Mucosa of descending colon (tissue), 3 donors: ENCODE data around the gene CMKLR1. TPM values are rescaled to one million over a fixed set of nuclear protein-coding genes. Genes with fewer than 3 reads are reported as not detected.

ENCODE experiments used
- ATAC-seq: fragments of 200-7000 bp; cut with Tn5 transposase; one replicate; pipeline ENCODE4 v1.9.1; 2020; ENCODE audit warnings: mild to moderate bottlenecking, moderate library complexity
- DNase-seq, 3 donors: peaks; one replicate each; pipeline ENCODE4 v3.0.0-alpha.2; 2020
- H3K36me3 ChIP-seq: fragments of 200-600 bp; one replicate; pipeline ENCODE4 v1.8.0; 2021; ENCODE audit warnings: low read depth, mild to moderate bottlenecking
- H3K4me1 ChIP-seq: fragments of 200-600 bp; one replicate; pipeline ENCODE4 v1.8.0; 2021; ENCODE audit warnings: low read depth, mild to moderate bottlenecking
- H3K4me3 ChIP-seq: fragments of 200-600 bp; one replicate; pipeline ENCODE4 v1.8.0; 2021; ENCODE audit warnings: mild to moderate bottlenecking
- H3K9me3 ChIP-seq: fragments of 200-600 bp; one replicate; pipeline ENCODE4 v1.8.0; 2021; ENCODE audit warnings: mild to moderate bottlenecking
- intact Hi-C, 2 donors: fragments of 100-400 bp; cut with DNase I in 1 of 2; cut with micrococcal nuclease in 1 of 2; formaldehyde crosslinking; loops; one replicate each; pipeline versions ENCODE4 v1.11.0 to v1.11.1; 2022; cut with DNase I, micrococcal nuclease
- total RNA-seq, 3 donors: library from RNA; stranded (reverse); fragmentation: NEBNext Ultra II Directional in 2 of 3; extraction: Animal tissue kit (Norgen Biotek cat#: 25700) in 2 of 3; gene quantifications; one replicate each; pipeline versions ENCODE4 v1.2.1 to v1.2.4, GENCODE V29; 2021 to 2023
- TF ChIP-seq, protein P1 (sequence below): fragments of 200-600 bp; IDR thresholded peaks from one replicate; pipeline ENCODE4 v1.8.0; 2022; ENCODE audit warnings: antibody characterized with exemption, mild to moderate bottlenecking
- donor health status: DM: no; HTN: no; CAD: no; lungs with moderate emphysema.
- donor health status: DM: no; HTN: no; CAD: no.
- donor health status: DM: no; HTN: yes; CAD: no.

The CMKLR1 gene
- total RNA-seq, 3 donors from 2014 or later, result 4.4 to 15.7 (median 10.8) TPM

DNA sequence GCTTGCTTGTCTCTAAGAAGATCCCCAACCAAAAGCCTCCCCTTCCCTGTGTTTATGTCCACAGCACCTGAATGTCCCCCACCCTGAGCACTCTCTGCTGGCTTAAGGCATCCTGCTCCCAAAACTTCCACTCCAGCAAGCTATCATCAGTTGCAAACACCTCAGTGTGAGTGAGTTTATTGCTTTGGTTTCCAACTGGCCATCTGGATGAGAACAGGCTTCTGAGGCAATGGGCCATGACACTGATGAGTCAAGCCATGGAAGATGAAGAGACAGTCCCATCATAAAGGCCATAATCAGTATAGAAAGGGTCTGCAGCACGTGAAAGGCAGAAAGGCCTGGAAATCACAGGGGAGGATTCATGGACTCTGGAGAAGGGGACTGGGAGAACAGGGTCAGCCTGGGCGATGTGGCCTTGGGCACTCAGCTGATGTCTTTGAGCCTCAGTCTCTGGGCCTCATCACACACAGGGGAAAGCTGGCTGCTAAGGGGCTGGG is 12.8 kb downstream of the CMKLR1 start:
- no peaks in the 10 kb centered on the region for H3K36me3 ChIP-seq
- no peak for DNase-seq
- no peaks in the 10 kb centered on the region for H3K9me3 ChIP-seq
- intact Hi-C loops, result no loop called here
- ATAC-seq, result no peak
- TF ChIP-seq, protein P1, sequence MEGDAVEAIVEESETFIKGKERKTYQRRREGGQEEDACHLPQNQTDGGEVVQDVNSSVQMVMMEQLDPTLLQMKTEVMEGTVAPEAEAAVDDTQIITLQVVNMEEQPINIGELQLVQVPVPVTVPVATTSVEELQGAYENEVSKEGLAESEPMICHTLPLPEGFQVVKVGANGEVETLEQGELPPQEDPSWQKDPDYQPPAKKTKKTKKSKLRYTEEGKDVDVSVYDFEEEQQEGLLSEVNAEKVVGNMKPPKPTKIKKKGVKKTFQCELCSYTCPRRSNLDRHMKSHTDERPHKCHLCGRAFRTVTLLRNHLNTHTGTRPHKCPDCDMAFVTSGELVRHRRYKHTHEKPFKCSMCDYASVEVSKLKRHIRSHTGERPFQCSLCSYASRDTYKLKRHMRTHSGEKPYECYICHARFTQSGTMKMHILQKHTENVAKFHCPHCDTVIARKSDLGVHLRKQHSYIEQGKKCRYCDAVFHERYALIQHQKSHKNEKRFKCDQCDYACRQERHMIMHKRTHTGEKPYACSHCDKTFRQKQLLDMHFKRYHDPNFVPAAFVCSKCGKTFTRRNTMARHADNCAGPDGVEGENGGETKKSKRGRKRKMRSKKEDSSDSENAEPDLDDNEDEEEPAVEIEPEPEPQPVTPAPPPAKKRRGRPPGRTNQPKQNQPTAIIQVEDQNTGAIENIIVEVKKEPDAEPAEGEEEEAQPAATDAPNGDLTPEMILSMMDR, result no peak
- no peaks in the 10 kb centered on the region for H3K4me1 ChIP-seq
- no peak overlapping the region for H3K4me3 ChIP-seq

DNA sequence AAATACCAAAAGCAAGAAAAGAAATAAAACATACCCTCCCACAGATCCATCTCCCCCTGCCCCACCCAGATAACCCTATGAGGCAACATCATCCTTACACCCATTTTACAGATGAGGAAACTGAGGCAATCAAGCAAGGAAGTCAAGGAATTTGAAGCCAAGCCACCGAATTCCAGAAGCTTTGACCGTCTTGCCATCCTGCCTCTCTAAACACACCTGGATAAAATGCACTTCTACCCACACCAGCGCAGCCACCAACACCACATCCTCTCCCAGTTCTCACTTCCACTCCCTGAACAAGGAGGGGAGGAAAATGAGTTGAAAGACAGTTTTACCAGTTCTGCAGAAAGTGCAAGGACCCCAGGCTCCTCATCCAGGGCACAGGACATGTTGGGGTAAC is 13.6 kb downstream of the CMKLR1 start:
- intact Hi-C loops, result no loop called here
- H3K4me3 ChIP-seq, result no peak overlapping the region
- no peaks in the 10 kb centered on the region for H3K36me3 ChIP-seq
- ATAC-seq (no peak), DNase-seq (no peak)
- H3K9me3 ChIP-seq, result no peaks in the 10 kb centered on the region
- no peaks in the 10 kb centered on the region for H3K4me1 ChIP-seq
- TF ChIP-seq, protein P1, result no peak

DNA sequence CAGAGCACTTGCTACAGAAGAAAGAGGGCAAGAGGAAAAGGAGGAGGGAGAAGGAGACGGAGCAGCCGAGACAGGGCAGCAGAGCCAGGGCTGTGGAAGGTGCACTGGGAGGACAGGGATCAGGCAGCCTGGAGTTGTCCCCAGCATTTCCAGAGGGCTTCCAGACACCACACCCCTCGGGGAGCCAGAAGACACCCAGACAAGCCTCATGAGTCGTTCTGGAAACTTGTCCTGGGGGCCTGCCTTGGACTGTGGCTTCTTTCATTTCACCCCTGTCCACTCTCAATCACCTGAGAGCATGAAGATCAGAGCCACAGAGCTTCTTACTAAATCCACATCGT is 14.1 kb downstream of the CMKLR1 start:
- Histone ChIP-seq H3K4me3 (no peak overlapping the region), H3K9me3 (no peaks in the 10 kb centered on the region), H3K36me3 (no peaks in the 10 kb centered on the region), H3K4me1 (no peaks in the 10 kb centered on the region)
- ATAC-seq, result no peak
- TF ChIP-seq, protein P1, result no peak
- intact Hi-C loops, result no loop called here
- DNase-seq, result no peak

DNA sequence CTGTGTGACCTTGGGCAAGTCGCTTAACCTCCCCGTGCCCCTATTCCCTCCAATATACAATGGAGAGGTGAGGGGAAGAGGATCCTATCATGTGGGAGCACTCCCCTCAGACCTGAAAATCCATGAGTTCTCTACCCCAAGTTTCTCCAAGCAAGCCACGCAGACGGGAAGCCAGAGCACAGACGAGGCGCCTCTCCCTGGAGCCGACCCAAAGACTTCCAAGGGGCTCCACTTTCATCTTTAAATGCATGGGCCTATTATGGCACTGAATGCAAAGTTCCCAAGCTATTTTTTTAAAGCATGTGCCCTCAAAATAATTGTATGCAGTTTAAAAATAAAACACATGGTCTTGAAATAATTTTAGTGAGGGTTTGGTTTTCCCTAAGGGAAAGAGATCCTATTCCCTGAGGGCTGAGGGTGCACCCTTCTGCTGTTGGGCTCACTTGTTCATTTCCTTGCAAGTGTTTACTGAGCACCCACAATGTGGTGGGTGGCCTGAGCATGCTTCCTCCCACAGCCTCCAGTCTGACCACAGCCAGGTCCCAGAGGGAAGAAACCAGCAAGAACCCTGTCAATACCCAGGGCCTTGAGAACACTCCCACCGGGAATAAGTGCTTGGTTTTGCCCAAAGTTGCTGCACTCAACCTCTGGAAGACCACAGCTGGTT is 14.6 kb downstream of the CMKLR1 start:
- no peaks in the 10 kb centered on the region for H3K36me3 ChIP-seq
- H3K4me3 ChIP-seq, result no peak overlapping the region
- TF ChIP-seq, protein P1, result no peak
- no peak for ATAC-seq
- H3K4me1 ChIP-seq, result no peaks in the 10 kb centered on the region
- no peaks in the 10 kb centered on the region for H3K9me3 ChIP-seq
- intact Hi-C loops, result no loop called here
- no peak for DNase-seq

DNA sequence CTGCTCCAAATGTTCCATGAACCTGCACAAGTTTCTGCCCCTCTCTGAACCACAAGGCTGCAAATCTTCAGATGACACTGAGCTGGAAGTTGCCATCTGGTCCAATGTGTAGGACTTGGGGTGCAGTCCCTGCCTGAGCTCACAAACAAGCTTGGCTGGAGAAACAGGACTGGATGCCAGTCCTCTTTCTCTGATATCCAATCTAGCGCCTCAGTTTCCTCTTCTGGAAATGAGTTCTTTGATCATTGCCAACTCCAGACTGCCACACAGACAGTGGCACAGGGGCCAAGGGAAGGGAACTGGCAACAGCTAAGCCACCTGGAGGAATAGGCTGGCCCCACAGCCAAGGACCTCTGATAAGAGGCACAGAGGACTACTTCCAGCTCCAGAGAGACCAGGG is 15.5 kb downstream of the CMKLR1 start:
- intact Hi-C loops, result no loop called here
- DNase-seq, result no peak
- H3K4me3 ChIP-seq, result no peak overlapping the region
- no peak for ATAC-seq
- H3K4me1 ChIP-seq, result no peaks in the 10 kb centered on the region
- TF ChIP-seq, protein P1, result no peak
- no peaks in the 10 kb centered on the region for H3K36me3 ChIP-seq
- H3K9me3 ChIP-seq, result no peaks in the 10 kb centered on the region

DNA sequence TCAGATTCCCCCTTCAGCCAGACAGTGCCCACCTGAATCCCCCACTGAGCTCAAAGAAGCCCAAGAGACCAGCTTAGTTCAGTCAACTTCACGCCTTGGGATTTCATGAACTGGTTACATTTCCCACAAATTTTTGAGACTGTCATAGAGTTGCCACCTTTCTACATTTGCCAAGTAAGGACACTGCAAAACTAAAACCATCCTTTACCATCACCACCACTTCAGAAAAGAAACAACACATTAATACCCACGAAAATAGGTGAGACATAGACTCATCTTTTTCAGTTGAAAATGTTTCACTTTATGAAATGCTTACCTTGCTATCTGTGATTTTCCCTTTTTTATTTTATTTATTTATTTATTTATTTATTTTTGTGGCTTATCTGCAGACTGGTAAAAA is 16.1 kb downstream of the CMKLR1 start:
- no peak for ATAC-seq
- intact Hi-C loops, result no loop called here
- DNase-seq, result no peak
- TF ChIP-seq, protein P1, result no peak
- H3K4me3 ChIP-seq, result no peak overlapping the region
- no peaks in the 10 kb centered on the region for H3K36me3 ChIP-seq
- no peaks in the 10 kb centered on the region for H3K9me3 ChIP-seq
- H3K4me1 ChIP-seq, result no peaks in the 10 kb centered on the region
